GM19025 (cell line): ENCODE results near the gene USP24.
A peak's percentile ranks its signal among the peaks of the same experiment; 100 is the strongest.
"Not testable (repeated sequence)": the region's sequence is repeated elsewhere in the genome, so short reads cannot be mapped to it uniquely, and the experiment has no call there.

Experiments used
- ATAC-seq: cut with Tn5 transposase; IDR thresholded peaks from one replicate; pipeline ENCODE4 v1.9.1; 2021; ENCODE audit warnings: mild to moderate bottlenecking, low read depth, moderate library complexity; ENCODE audit not compliant: unreplicated experiment

Gene USP24

DNA sequence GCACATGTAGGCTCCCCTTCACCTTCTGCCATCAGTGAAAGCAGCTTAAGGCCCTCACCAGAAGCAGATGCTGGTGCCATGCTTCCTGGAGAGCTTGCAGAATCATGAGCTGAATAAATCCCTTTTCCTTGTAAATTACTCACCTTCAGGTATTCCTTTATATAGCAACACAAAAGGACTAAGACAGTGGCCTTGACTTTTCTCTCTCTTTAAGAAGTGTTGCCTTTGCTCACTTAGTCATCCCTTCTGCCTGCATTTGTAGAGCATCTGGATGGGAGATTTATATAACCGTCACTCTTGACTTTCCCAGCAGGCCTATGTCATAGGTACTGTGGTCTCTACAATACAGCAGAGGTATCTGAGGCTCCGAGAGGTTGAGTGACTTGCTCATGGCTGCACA lies 172.2 kb downstream of the USP24 start:
- ATAC-seq, result no peak

- no peak for ATAC-seq
These were observed 173.6 kb downstream of the USP24 start for GRCh38 chr1:55041613-55042012.

- ATAC-seq, result no peak
These were observed 174.2 kb downstream of the USP24 start for GRCh38 chr1:55040933-55041494.

GRCh38 chr1:55040083-55040932 lies 174.9 kb downstream of the USP24 start:
- no peak for ATAC-seq

- no peak for ATAC-seq
These were observed 175.7 kb downstream of the USP24 start, which contains the start of gene PCSK9 for GRCh38 chr1:55039342-55040082. Gene PCSK9, plus strand, starts transcription at chr1:55039548. Its CDS starts 290 bp downstream, at chr1:55039838.

- ATAC-seq, result no peak
These were observed 176.2 kb downstream of the USP24 start for GRCh38 chr1:55038974-55039341.

DNA sequence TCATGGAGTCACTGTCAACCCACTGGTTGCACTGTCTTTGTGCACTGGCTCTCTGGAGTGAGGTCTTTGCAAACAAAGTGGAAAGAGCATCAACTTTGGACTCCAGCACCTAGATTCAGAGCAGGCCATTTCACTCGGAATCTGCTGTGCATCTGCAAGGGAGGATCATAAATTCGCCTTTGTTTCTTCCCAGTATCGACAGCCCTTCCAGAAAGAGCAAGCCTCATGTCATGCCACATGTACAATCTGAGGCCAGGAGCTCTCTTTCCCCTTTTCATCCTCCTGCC lies 176.7 kb downstream of the USP24 start:
- ATAC-seq, result no peak

DNA sequence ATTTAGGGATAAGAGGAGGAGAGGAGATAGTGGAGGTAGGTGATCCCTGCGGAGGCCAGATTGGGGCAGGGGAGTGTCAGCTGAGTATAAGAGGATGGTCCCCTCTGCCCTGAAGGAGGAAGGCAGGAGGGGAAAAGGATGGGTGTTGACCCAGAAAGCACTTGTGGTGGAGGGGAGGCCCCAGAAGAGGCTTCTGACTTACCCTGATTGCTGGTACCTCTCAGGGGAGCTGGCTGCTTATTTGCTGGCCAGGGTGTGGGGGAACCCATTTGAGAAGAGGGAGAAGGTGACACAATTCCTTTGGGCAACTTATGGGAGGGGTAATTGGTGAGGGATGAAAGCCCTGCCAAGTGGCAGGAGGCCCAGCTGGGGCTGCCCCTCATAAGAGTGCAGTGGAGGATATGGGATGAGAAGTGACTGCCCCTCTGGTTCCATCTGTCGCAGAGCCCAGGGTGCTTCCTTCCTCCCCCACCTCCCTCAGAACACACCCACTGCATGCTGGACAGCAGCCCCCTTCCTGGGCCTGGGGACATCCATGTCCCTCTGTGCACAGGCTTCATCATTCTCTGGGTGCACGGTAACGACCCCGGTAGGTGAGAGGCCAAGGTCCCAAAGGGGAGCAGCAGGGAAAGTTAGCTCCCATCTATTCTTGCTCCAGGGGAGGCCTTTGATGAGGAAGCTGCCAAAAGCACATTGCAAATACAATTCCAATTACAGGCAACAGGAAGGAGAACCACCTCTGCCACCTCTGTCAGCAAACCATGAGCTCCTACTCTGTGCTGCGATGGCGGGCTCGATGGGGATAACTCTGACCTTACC lies 177.2 kb downstream of the USP24 start:
- no peak for ATAC-seq

DNA sequence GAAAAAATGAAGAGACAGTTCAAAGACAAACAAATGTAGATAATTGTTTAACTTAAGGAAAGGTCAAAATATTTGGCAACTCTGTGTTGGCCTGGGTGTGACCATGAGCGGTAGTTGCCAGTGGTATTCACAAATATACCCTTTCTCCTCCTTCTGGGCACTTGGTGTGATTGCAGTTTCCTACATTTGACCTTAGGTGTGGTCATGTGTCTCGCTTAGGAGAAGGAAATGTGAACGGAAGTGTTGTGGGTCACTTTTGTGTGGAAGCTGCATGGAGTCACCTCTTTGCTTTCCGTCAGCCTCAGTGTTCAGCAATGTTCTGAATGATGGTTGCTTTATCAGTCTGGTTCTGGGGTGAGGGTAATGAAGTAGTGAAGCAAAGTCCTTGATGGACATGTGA lies 179.3 kb downstream of the USP24 start:
- ATAC-seq, result no peak

DNA sequence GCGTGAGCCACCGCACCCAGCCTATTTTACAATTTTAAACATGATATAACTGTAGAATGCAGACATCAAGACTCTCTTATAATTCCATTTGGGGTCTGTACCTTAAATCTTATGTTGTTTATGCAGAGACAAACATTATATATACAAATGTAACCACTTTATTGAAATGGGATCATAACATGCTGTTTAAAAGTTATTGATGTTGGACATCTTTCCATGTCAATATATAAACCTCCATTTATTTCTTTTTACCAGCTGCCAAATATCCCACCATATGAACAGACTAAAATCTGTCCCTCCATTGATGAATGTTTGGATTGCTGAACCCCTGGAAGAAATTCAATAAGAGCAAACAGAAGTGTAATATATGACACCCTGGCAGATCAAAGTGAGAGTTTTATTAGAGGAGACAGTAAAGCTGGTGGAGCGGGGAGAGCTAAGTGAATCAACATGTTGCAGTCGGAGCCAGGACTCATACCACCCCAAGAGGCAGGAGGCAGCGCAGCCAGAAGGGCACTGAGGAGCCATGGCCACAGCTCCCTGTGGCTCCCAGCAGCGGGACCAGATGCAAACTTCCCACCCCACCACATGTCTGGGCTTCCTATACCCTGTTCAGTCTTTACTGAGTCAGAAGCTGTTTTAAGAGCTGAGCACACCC lies 180.6 kb downstream of the USP24 start:
- no peak for ATAC-seq

DNA sequence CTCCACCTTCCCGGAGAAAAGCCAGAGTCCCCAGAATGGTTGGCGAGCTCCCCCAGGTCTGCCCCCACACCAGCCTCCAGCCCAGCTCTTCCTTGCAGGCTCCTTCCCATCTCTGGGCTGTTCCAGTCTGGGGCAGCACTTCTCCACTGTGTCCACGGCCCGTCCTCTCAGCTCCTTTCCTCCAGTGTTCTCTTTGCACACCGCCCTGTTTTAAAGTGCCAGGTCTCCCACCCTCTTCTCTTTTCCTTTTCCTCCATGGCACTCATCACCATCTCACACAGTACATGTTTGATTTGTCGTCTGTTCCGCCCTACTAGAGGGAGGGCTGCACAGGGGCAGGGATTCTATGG lies 181.9 kb downstream of the USP24 start:
- ATAC-seq, result no peak

- not testable (repeated sequence) for ATAC-seq
These were observed 184.1 kb downstream of the USP24 start for GRCh38 chr1:55031098-55031497.

GRCh38 chr1:55026682-55027081 lies 188.5 kb downstream of the USP24 start:
- not testable (repeated sequence) for ATAC-seq

DNA sequence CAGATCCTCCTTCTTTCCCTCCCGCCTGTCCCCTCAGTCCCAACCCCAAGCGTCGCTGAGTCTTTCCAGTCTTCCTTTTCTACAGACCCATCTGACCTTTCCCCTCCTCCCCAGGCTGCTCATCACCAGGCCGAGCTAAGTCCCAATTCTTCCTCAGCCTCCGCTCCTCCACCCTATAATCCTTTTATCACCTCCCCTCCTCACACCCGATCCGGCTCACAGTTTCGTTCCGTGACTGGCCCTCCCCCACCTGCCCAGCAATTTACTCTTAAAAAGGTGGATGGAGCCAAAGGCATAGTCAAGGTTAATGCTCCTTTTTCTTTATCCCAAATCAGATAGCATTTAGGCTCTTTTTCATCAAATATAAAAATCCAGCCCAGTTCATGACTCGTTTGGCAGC lies 191.0 kb downstream of the USP24 start:
- not testable (repeated sequence) for ATAC-seq

DNA sequence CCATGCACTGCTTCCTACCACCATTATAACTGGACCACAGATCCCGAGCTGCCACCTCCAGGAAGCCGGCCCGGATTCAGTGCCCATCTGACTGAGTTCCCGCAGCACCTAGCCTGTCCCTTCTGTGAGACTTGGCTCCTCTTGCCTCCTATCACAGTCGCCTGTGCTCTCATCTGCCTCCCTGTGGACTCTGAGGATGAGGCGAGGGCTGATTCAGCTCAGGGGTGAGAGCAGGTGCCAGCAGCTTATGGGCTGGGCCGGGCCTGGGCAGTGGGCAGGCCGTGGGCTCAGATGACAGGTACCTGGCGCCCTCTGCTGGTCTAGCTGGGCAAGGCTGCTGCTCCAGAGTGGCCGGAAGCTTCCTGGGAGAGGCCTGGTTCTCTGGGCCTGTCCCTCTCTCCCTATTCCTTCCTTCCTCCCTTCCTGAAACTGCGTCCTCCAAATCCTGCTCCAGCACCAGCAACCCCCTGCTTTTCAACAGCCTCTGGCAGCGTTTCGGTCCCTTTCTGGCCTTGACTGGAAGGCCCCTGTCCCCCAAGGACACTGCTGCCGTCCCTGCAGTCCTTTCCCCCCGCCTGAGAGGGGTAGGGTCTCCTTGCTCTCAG lies 193.1 kb downstream of the USP24 start:
- ATAC-seq, result peak; percentile 63

GRCh38 chr1:55018395-55018794 lies 196.8 kb downstream of the USP24 start:
- ATAC-seq, result no peak
